HG02840 (cell line): ENCODE measurements around the gene NR6A1.
A peak's percentile ranks its signal among the peaks of the same experiment; 100 is the strongest.

Source experiments
- ATAC-seq: cut with Tn5 transposase; IDR thresholded peaks from one replicate; pipeline ENCODE4 v1.9.1; 2021; ENCODE audit warnings: mild to moderate bottlenecking, moderate library complexity, moderate number of reproducible peaks; ENCODE audit not compliant: unreplicated experiment, low FRiP score

Gene NR6A1

GRCh38 chr9:124771021-124771866 lies at the start of gene NR6A1:
NR6A1 (minus strand) TSS chr9:124771311.
- peak; percentile 85 for ATAC-seq

- ATAC-seq: no peak
These were observed 47.5 kb upstream of the NR6A1 start for GRCh38 chr9:124818431-124819281.

- ATAC-seq: no peak
These were observed 44.5 kb upstream of the NR6A1 start for GRCh38 chr9:124815601-124816000.

GRCh38 chr9:124814164-124814535 lies 43.0 kb upstream of the NR6A1 start:
- no peak for ATAC-seq

GRCh38 chr9:124813501-124814163 lies 42.5 kb upstream of the NR6A1 start:
- no peak for ATAC-seq

GRCh38 chr9:124813041-124813440 lies 41.9 kb upstream of the NR6A1 start:
- ATAC-seq: no peak

- ATAC-seq: no peak
These were observed 41.3 kb upstream of the NR6A1 start for GRCh38 chr9:124812441-124812876.

- no peak for ATAC-seq
These were observed 39.7 kb upstream of the NR6A1 start for GRCh38 chr9:124810663-124811355.

GRCh38 chr9:124809741-124810500 lies 38.8 kb upstream of the NR6A1 start:
- no peak for ATAC-seq

- no peak for ATAC-seq
These were observed 38.1 kb upstream of the NR6A1 start for GRCh38 chr9:124809211-124809610.

- no peak for ATAC-seq
These were observed 37.3 kb upstream of the NR6A1 start for GRCh38 chr9:124808246-124808956.

GRCh38 chr9:124805186-124805585 lies 34.1 kb upstream of the NR6A1 start:
- ATAC-seq: no peak

- ATAC-seq: no peak
These were observed 32.8 kb upstream of the NR6A1 start for GRCh38 chr9:124803911-124804310.

GRCh38 chr9:124802426-124802825 lies 31.3 kb upstream of the NR6A1 start:
- no peak for ATAC-seq

- ATAC-seq: no peak
These were observed 30.2 kb upstream of the NR6A1 start for GRCh38 chr9:124801356-124801755.

GRCh38 chr9:124800306-124801259 lies 29.5 kb upstream of the NR6A1 start:
- no peak for ATAC-seq

GRCh38 chr9:124799274-124800006 lies 28.3 kb upstream of the NR6A1 start:
- no peak for ATAC-seq
